Colonic mucosa (tissue), 4 donors: ENCODE measurements around the gene HARBI1. TPM values are rescaled to one million over a fixed set of nuclear protein-coding genes. Genes with fewer than 3 reads are reported as not detected.

Source experiments
- DNase-seq: peaks from one replicate; pipeline ENCODE4 v3.0.0-alpha.2; 2020
- H3K27ac ChIP-seq: fragments of 200-600 bp; one replicate; pipeline ENCODE4 v1.8.0; 2021
- H3K27me3 ChIP-seq: fragments of 200-600 bp; one replicate; pipeline ENCODE4 v1.8.0; 2021
- H3K36me3 ChIP-seq: fragments of 200-600 bp; one replicate; pipeline ENCODE4 v1.8.0; 2021
- H3K4me1 ChIP-seq: fragments of 200-600 bp; one replicate; pipeline ENCODE4 v1.8.0; 2021; ENCODE audit warnings: mild to moderate bottlenecking
- H3K4me3 ChIP-seq: fragments of 200-600 bp; one replicate; pipeline ENCODE4 v1.8.0; 2021
- H3K9ac ChIP-seq, 2 donors: one replicate each; pipeline ENCODE4 v1.7.0; 2013; ENCODE audit warnings: control low read depth in 2 of 2, low read depth in 2 of 2, low read length in 2 of 2
- H3K9me3 ChIP-seq: fragments of 200-600 bp; one replicate; pipeline ENCODE4 v1.8.0; 2021
- intact Hi-C: fragments of 100-400 bp; cut with DNase I; formaldehyde crosslinking; loops from one replicate; pipeline ENCODE4 v1.14.1; 2022
- total RNA-seq, 2 donors: library from RNA; stranded (reverse); fragmentation: NEBNext Ultra II Directional in 1 of 2; extraction: Animal tissue kit (Norgen Biotek cat#: 25700) in 1 of 2; gene quantifications; one replicate each; pipeline ENCODE4 v1.2.1, GENCODE V29; 2021
- TF ChIP-seq, protein P1 (sequence below): fragments of 200-600 bp; IDR thresholded peaks from one replicate; pipeline ENCODE4 v1.8.0; 2022; ENCODE audit warnings: antibody characterized with exemption, mild to moderate bottlenecking
- donor health status: healthy.
- donor health status: DM: no; HTN: no; CAD: no.
- donor health status: DM: no; HTN: no; CAD: no.

HARBI1 gene
- total RNA-seq, 2 donors from 2014 or later, result 4.5 to 5.0 TPM

DNA sequence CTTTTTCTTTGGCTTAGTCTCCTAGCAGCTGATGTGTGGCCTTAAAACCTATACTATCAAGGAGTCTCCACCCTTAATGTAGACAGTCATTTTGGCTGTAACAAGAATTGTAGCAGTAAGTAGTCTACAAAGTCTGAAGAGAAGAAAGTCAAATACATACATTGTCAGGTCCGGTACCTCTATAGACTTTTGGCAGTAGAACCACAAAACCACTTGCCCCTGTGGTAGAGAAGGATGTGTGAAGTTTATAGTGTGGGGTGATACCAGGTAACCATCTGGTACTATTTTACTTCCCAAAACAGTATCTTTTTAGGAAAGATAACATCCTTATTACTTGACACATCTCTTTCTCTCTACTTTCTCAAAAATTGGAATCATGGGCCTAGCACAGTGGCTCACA is 15.5 kb upstream of the HARBI1 start:
- intact Hi-C loops, result no loop called here
- no peaks in the 10 kb centered on the region for H3K27me3 ChIP-seq
- no peaks in the 10 kb centered on the region for H3K4me1 ChIP-seq
- H3K27ac ChIP-seq, result no peak overlapping the region
- TF ChIP-seq, protein P1, sequence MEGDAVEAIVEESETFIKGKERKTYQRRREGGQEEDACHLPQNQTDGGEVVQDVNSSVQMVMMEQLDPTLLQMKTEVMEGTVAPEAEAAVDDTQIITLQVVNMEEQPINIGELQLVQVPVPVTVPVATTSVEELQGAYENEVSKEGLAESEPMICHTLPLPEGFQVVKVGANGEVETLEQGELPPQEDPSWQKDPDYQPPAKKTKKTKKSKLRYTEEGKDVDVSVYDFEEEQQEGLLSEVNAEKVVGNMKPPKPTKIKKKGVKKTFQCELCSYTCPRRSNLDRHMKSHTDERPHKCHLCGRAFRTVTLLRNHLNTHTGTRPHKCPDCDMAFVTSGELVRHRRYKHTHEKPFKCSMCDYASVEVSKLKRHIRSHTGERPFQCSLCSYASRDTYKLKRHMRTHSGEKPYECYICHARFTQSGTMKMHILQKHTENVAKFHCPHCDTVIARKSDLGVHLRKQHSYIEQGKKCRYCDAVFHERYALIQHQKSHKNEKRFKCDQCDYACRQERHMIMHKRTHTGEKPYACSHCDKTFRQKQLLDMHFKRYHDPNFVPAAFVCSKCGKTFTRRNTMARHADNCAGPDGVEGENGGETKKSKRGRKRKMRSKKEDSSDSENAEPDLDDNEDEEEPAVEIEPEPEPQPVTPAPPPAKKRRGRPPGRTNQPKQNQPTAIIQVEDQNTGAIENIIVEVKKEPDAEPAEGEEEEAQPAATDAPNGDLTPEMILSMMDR, result no peak
- H3K4me3 ChIP-seq, result no peak overlapping the region
- no peak for DNase-seq
- no peak overlapping the region for H3K9ac ChIP-seq
- H3K9me3 ChIP-seq, result no peaks in the 10 kb centered on the region
- no peaks in the 10 kb centered on the region for H3K36me3 ChIP-seq

DNA sequence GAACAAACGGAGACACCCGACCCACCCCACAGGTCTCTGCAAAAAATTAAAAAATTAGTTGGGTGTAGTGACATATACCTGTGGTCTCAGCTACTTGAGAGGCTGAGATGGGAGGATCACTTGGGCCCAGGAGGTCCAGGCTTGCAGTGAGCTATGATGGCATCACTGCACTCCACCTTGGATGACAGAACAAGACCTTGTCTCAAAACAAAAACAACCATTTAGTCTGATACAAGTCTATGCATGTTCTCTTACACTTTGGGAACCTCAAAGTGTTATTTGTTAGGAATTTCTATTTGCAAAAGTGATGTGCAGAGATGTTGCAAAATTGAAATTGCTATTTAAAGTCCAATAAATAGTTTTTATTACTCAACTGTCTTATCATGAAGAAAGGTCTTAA is 14.6 kb upstream of the HARBI1 start:
- TF ChIP-seq, protein P1, result no peak
- Histone ChIP-seq H3K4me3 (no peak overlapping the region), H3K36me3 (no peaks in the 10 kb centered on the region), H3K27me3 (no peaks in the 10 kb centered on the region), H3K9ac (no peak overlapping the region), H3K27ac (no peak overlapping the region), H3K4me1 (no peaks in the 10 kb centered on the region), H3K9me3 (no peaks in the 10 kb centered on the region)
- intact Hi-C loops, result no loop called here
- no peak for DNase-seq

DNA sequence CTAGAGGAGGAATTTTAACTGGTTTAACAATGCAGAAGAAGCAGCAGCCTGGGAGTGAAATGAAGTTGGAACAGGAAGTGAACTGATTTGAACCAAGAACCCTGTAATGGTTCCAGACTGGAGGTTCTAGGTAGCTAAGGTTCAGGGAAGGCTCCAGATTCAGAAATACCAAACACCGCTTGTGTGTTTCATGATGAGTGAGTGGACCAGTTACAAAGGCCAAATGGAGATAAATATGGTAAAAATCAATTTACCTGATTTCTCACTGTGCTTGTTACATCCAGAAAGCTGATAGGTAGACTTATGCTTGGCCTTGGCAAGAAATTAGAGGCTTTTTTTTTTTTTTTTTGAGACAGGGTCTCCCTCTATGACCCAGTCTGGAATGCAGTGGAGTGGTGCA is 13.2 kb upstream of the HARBI1 start:
- intact Hi-C loops, result no loop called here
- Histone ChIP-seq H3K4me1 (no peaks in the 10 kb centered on the region), H3K9me3 (no peaks in the 10 kb centered on the region), H3K27ac (no peak overlapping the region), H3K9ac (no peak overlapping the region), H3K36me3 (peaks cover 4% of the 10 kb centered on the region), H3K4me3 (no peak overlapping the region), H3K27me3 (no peaks in the 10 kb centered on the region)
- TF ChIP-seq, protein P1, result no peak
- DNase-seq, result no peak

DNA sequence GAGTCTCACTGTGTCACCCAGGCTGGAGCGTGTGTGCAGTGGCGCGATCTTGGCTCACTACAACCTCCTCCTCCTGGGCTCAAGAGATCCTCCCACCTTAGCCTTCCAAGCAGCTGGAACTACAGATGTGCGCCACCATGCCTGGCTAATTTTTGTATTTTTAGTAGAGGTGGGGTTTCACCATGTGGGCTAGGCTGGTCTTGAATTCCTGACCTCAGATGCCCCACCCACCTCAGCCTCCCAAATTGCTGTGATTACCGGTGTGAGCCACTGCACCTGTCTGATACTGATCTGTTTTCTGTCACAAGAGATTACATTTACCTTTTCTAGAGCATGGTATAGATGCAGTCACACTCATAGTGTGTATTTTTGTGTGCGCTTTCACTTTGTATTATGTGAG is 11.9 kb upstream of the HARBI1 start:
- Histone ChIP-seq H3K9ac (no peak overlapping the region), H3K27me3 (no peaks in the 10 kb centered on the region), H3K4me3 (no peak overlapping the region), H3K4me1 (no peaks in the 10 kb centered on the region), H3K9me3 (no peaks in the 10 kb centered on the region), H3K27ac (no peak overlapping the region), H3K36me3 (peaks cover 4% of the 10 kb centered on the region)
- TF ChIP-seq, protein P1, result no peak
- intact Hi-C loops, result no loop called here
- DNase-seq, result no peak

DNA sequence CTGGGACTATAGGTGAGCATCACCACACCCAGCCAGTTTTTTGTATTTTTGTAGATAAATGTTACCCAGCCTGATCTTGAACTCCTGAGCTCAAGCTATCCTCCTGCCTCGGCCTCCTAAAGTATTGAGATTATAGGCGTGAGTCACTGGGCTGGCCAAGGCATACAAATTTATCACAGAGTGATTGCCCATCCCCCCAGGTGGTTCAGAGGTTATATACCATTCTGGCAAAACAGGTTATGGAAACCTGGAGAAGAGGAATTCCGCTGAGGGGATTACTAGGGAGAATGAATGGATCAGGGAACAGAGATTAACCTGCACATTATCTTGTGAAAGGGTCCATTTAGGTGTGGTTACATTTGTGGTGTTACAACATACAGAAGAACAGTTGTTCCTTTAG is 8.4 kb upstream of the HARBI1 start:
- Histone ChIP-seq H3K27me3 (no peaks in the 10 kb centered on the region), H3K9ac (no peak overlapping the region), H3K27ac (no peak overlapping the region), H3K36me3 (peaks cover 4% of the 10 kb centered on the region), H3K4me1 (no peaks in the 10 kb centered on the region), H3K9me3 (no peaks in the 10 kb centered on the region), H3K4me3 (no peak overlapping the region)
- TF ChIP-seq, protein P1, result no peak
- DNase-seq, result no peak
- intact Hi-C loops, result no loop called here

DNA sequence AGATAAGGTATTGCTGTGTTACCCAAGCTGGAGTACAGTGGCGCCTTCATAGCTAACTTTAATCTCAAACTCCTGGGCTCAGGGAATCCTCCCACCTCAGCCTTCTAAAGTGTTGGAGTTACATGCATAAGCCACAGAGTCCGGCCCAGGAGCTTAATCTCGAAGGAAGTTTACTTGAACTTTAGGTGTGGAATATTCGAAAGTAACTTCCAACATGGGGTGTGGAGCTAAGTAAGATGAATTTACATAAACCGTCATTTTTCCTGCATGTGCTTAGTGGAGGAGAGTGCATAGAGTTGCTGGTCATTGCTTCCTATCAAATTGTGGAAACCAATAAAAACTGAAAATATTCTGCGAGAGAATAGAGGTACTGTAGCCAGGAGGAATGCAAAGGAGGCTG is 1.8 kb upstream of the HARBI1 start:
- TF ChIP-seq, protein P1, result no peak
- H3K4me3 ChIP-seq, result no peak overlapping the region
- H3K27me3 ChIP-seq, result no peaks in the 10 kb centered on the region
- H3K36me3 ChIP-seq, result no peaks in the 10 kb centered on the region
- H3K9me3 ChIP-seq, result no peaks in the 10 kb centered on the region
- intact Hi-C loops, result loop anchor here (5.0 kb wide), 1 partner anchor 77 kb away; no protein-coding TSS in a partner anchor
- DNase-seq, result no peak
- H3K27ac ChIP-seq, result no peak overlapping the region
- H3K9ac ChIP-seq, result no peak overlapping the region
- peaks cover 10% of the 10 kb centered on the region for H3K4me1 ChIP-seq
